A673 (cell line): ENCODE data around the gene ATG2B.

ENCODE experiments used
- CTCF ChIP-seq: fragments of 300-800, 200-600 bp; sonication (generic); conservative IDR thresholded peaks from 2 replicates; pipeline ENCODE4 v1.5.1; 2017; ENCODE audit warnings: low read depth, mild to moderate bottlenecking, antibody characterized with exemption, low read length, moderate library complexity, mixed read lengths
- EZH2 ChIP-seq: fragments of 200-600 bp; sonication (generic); IDR thresholded peaks from 2 replicates; pipeline ENCODE4 v1.6.1; 2017; ENCODE audit warnings: borderline replicate concordance, low read depth, mild to moderate bottlenecking, mixed read lengths, antibody characterized with exemption, low read length; ENCODE audit not compliant: poor library complexity, severe bottlenecking

- TF ChIP-seq CTCF, result no peak
- TF ChIP-seq EZH2, result no peak
Measured at GRCh38 chr14:96233661-96234060, 129.5 kb downstream of the ATG2B start.
